Keratinocyte (primary cell): ENCODE measurements around the gene FHOD3. TPM values are rescaled to one million over a fixed set of nuclear protein-coding genes. Genes with fewer than 3 reads are reported as not detected.
A peak's percentile ranks its signal among the peaks of the same experiment; 100 is the strongest.

Experiments
- DNase-seq: peaks from one replicate; pipeline ENCODE4 v3.0.0-alpha.2; 2011; ENCODE audit warnings: low read depth, missing footprints, low spot score
- FAIRE-seq: peaks from 2 replicates; lab custom pipeline; 2011; peaks lifted over from hg19 to GRCh38; lab: Jason Lieb, UNC
- H2AFZ ChIP-seq: 2 replicates; pipeline ENCODE4 v1.6.0; 2012; ENCODE audit warnings: low read length, control low read depth, inconsistent platforms; ENCODE audit not compliant: control insufficient read depth
- H3K27ac ChIP-seq: 2 replicates; pipeline ENCODE4 v1.5.1; 2011; ENCODE audit warnings: low read length; ENCODE audit not compliant: control insufficient read depth, insufficient read depth
- H3K27me3 ChIP-seq: 3 replicates; pipeline ENCODE4 v1.6.0; 2011; ENCODE audit warnings: low read length; ENCODE audit not compliant: control insufficient read depth, insufficient read depth; ENCODE audit errors: extremely low read depth
- H3K36me3 ChIP-seq, 2 experiments: 2 replicates in 1 of 2; 3 replicates in 1 of 2; pipeline ENCODE4 v1.5.1; 2011; ENCODE audit warnings: low read length in 2 of 2, mild to moderate bottlenecking in 1 of 2; ENCODE audit not compliant: control insufficient read depth in 2 of 2, insufficient read depth in 2 of 2; ENCODE audit errors: extremely low read depth in 1 of 2
- H3K4me1 ChIP-seq: 3 replicates; pipeline ENCODE4 v1.5.1; 2011; ENCODE audit warnings: low read length; ENCODE audit not compliant: control insufficient read depth, insufficient read depth; ENCODE audit errors: extremely low read depth
- H3K4me2 ChIP-seq: 3 replicates; pipeline ENCODE4 v1.6.0; 2011; ENCODE audit warnings: low read depth, low read length; ENCODE audit not compliant: control insufficient read depth, insufficient read depth; ENCODE audit errors: extremely low read depth
- H3K4me3 ChIP-seq, 3 experiments: fragments of 200-600 bp in 1 of 3; sonication (generic) in 1 of 3; 2 replicates in 2 of 3; 3 replicates in 1 of 3; pipeline ENCODE4 v1.5.1; 2011 to 2016; ENCODE audit warnings: low read length in 3 of 3, mild to moderate bottlenecking in 3 of 3, control low read depth in 2 of 3, inconsistent platforms in 1 of 3, low read depth in 1 of 3, mixed read lengths in 1 of 3, mixed run types in 1 of 3, moderate library complexity in 1 of 3; ENCODE audit not compliant: control insufficient read depth in 2 of 3, insufficient read depth in 2 of 3; ENCODE audit errors: extremely low read depth in 1 of 3
- H3K79me2 ChIP-seq: 2 replicates; pipeline ENCODE4 v1.6.0; 2012; ENCODE audit warnings: low read length; ENCODE audit not compliant: control insufficient read depth, insufficient read depth
- H3K9ac ChIP-seq: 3 replicates; pipeline ENCODE4 v1.6.0; 2011; ENCODE audit warnings: low read length; ENCODE audit not compliant: control insufficient read depth, insufficient read depth; ENCODE audit errors: extremely low read depth
- H3K9me1 ChIP-seq: 3 replicates; pipeline ENCODE4 v1.6.0; 2011; ENCODE audit warnings: low read length; ENCODE audit not compliant: control insufficient read depth, insufficient read depth; ENCODE audit errors: extremely low read depth
- H3K9me3 ChIP-seq: 2 replicates; pipeline ENCODE4 v1.5.1; 2012; ENCODE audit warnings: low read depth, low read length; ENCODE audit not compliant: control insufficient read depth
- H4K20me1 ChIP-seq: 3 replicates; pipeline ENCODE4 v1.6.0; 2011; ENCODE audit warnings: low read length; ENCODE audit not compliant: control insufficient read depth, insufficient read depth; ENCODE audit errors: extremely low read depth
- EZH2 ChIP-seq: IDR thresholded peaks from one replicate; pipeline ENCODE4 v1.6.1; 2012; ENCODE audit warnings: inconsistent platforms, mild to moderate bottlenecking, low read length, moderate library complexity
- dilution Hi-C: fragments of 300-500 bp; cut with MboI; formaldehyde crosslinking; loops from one replicate; pipeline ENCODE4 v1.7.0; 2020; ENCODE audit warnings: low sequenced_read_pairs; ENCODE audit not compliant: extremely low pct_ligation_motif_present
- polyA plus RNA-seq, 5 experiments: library from polyadenylated mRNA; depleted of rRNA in 3 of 5; stranded (reverse) in 3 of 5; stranded (forward) in 1 of 5; unstranded in 1 of 5; fragments of >200 nt; gene quantifications; 1 replicate in 1 of 5; 2 replicates in 3 of 5; 3 replicates in 1 of 5; pipeline versions ENCODE4 v1.2.1 to v1.2.3, GENCODE V29; 2011 to 2012; ENCODE audit warnings: missing spikeins in 2 of 5, low read depth in 1 of 5, low replicate concordance in 1 of 5
- TF ChIP-seq, protein P1 (sequence below), 3 experiments: IDR thresholded peaks in 1 of 3; conservative IDR thresholded peaks in 1 of 3; optimal IDR thresholded peaks in 1 of 3; 2 replicates in 2 of 3; 3 replicates in 1 of 3; pipeline versions ENCODE3 to v1.5.1; 2011; ENCODE audit warnings: low read length in 3 of 3, mild to moderate bottlenecking in 3 of 3, moderate library complexity in 2 of 3, control low read depth in 1 of 3, inconsistent platforms in 1 of 3; ENCODE audit not compliant: insufficient read depth in 2 of 3; ENCODE audit errors: extremely low read depth in 1 of 3

FHOD3 gene
- polyA plus RNA-seq, 1 donor (not counting 4 experiments of a cell fraction or from before 2014, with no cell fraction given), result 7.7 TPM

DNA sequence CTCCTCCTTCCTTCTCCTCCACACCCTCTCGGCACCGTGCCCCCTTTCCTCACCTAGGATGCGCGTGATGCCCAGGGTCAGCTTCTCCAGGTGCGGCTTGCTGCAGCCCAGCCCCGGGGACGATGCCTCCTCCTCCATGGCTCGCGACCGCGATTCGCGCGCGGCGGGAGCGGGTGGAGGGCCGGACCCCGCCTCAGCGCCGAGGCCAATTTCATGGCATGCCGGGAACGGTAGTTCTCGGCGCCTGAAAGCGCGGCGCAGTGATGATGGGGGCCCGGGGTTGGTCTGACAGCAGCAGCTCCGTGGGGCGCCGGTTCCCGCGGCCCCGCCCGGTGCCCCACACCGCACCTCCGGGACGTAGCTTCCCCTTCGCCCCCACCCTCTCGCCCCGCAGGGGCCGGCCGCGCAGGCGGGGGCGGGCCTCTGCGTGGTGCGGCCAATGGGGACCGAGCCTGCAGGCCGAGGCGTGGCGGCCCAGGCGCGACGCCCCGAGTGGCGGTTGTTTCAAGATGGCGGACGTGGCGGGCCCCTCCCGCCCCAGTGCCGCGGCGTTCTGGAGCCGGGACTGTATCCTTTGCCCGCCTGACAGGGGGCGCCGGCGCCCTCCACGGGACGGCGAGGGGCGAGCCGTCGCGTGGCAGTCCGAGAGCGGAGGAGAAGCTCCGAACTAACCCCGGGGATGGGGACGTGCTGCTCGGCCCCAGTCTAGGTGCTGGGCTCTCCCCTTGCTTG lies 531.3 kb downstream of the FHOD3 start, which contains the start of the genes KIAA1328 and TPGS2:
KIAA1328 (plus strand) TSS at position 498 of the 732 bp plus-strand sequence; CDS start at position 510, 12 bp downstream.
TPGS2 (minus strand) TSS at position 373 of the 732 bp plus-strand sequence; CDS start at position 138, 235 bp downstream.
- Histone ChIP-seq H3K4me2 (peak within 1 kb of the TSS; percentile 95), H3K9me3 (no peaks in the 10 kb centered on the region), H3K4me3 (peak within 1 kb of the TSS; percentile 86 to 97 (median 92)), H4K20me1 (no peaks in the 10 kb centered on the region), H3K79me2 (peaks cover 20% of the 10 kb centered on the region), H3K27ac (peak within 1 kb of the TSS; percentile 95), H3K9me1 (no peaks in the 10 kb centered on the region), H3K27me3 (no peaks in the 10 kb centered on the region), H2AFZ (peak within 1 kb of the TSS; percentile 99), H3K36me3 (no peaks in the 10 kb centered on the region), H3K9ac (peak within 1 kb of the TSS; percentile 88), H3K4me1 (peaks cover 14% of the 10 kb centered on the region)
- TF ChIP-seq EZH2, result no peak
- TF ChIP-seq, protein P1, sequence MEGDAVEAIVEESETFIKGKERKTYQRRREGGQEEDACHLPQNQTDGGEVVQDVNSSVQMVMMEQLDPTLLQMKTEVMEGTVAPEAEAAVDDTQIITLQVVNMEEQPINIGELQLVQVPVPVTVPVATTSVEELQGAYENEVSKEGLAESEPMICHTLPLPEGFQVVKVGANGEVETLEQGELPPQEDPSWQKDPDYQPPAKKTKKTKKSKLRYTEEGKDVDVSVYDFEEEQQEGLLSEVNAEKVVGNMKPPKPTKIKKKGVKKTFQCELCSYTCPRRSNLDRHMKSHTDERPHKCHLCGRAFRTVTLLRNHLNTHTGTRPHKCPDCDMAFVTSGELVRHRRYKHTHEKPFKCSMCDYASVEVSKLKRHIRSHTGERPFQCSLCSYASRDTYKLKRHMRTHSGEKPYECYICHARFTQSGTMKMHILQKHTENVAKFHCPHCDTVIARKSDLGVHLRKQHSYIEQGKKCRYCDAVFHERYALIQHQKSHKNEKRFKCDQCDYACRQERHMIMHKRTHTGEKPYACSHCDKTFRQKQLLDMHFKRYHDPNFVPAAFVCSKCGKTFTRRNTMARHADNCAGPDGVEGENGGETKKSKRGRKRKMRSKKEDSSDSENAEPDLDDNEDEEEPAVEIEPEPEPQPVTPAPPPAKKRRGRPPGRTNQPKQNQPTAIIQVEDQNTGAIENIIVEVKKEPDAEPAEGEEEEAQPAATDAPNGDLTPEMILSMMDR (optimal IDR thresholded peaks at IDR 0.05 in 1 of 3, IDR thresholded peaks at IDR 0.05 in 1 of 3, conservative IDR thresholded peaks at IDR 0.05 in 1 of 3; ENCODE audit: extremely low read depth in 1 of 3, insufficient read depth in 2 of 3, low read length in 3 of 3), result peak in 2 of 3 experiments; percentile 33 to 61
- no peak for FAIRE-seq
- dilution Hi-C loops, result no loop called here
- no peak for DNase-seq

Other genes starting within 250 kb of the FHOD3 start
- gene RPRD1A, start 230.2 kb upstream of the FHOD3 start, polyA plus RNA-seq, result 31.1 to 55.5 TPM (median 34.8 TPM) in 3 replicates
- 114 to 207 TPM (median 145 TPM) in 3 replicates for gene SLC39A6, start 168.4 kb upstream of the FHOD3 start, polyA plus RNA-seq
- gene ELP2, start 167.8 kb upstream of the FHOD3 start, polyA plus RNA-seq, result 43.3 to 74.6 TPM (median 62.1 TPM) in 3 replicates
- 1.1 to 2.8 TPM (median 2.2 TPM) in 3 replicates for gene MOCOS, start 110.2 kb upstream of the FHOD3 start, polyA plus RNA-seq